Measurements from ENCODE around the gene FGF7.
A peak's percentile ranks its signal among the peaks of the same experiment; 100 is the strongest.

The FGF7 gene

GRCh38 chr15:49415638-49416037 is 7.4 kb upstream of the FGF7 start:
- Histone ChIP-seq H3K27me3 (ENCODE audit: control insufficient read depth in 1 of 2, insufficient read depth in 2 of 2, low read length in 2 of 2) (no peaks in the 10 kb centered on the region), H3K4me3 (ENCODE audit: low read depth in 1 of 2, low read length in 2 of 2) (no peak overlapping the region), H3K4me1 (ENCODE audit: insufficient read depth, low read length) (peaks cover 8% of the 10 kb centered on the region), H3K27ac (ENCODE audit: low read depth, low read length) (no peak overlapping the region), H3K9ac (ENCODE audit: low read length) (no peak overlapping the region), H3K9me3 (ENCODE audit: low read length) (no peaks in the 10 kb centered on the region), H3K36me3 (ENCODE audit: insufficient read depth, low read length) (no peaks in the 10 kb centered on the region)

- Histone ChIP-seq H3K36me3 (ENCODE audit: insufficient read depth, low read length) (no peaks in the 10 kb centered on the region), H3K27ac (ENCODE audit: low read depth, low read length) (no peak overlapping the region), H3K9ac (ENCODE audit: low read length) (no peak overlapping the region), H3K4me3 (ENCODE audit: low read depth in 1 of 2, low read length in 2 of 2) (no peak overlapping the region), H3K27me3 (ENCODE audit: control insufficient read depth in 1 of 2, insufficient read depth in 2 of 2, low read length in 2 of 2) (no peaks in the 10 kb centered on the region), H3K9me3 (ENCODE audit: low read length) (no peaks in the 10 kb centered on the region), H3K4me1 (ENCODE audit: insufficient read depth, low read length) (peaks cover 13% of the 10 kb centered on the region)
Observed at GRCh38 chr15:49418811-49419210, 4.2 kb upstream of the FGF7 start.

GRCh38 chr15:49421991-49422390 is 1.1 kb upstream of the FGF7 start:
- H3K9ac ChIP-seq (ENCODE audit: low read length) = no peak overlapping the region
- H3K9me3 ChIP-seq (ENCODE audit: low read length) = no peaks in the 10 kb centered on the region
- peak overlapping the region; percentile 77 for H3K27ac ChIP-seq (ENCODE audit: low read depth, low read length)
- H3K4me3 ChIP-seq (ENCODE audit: low read depth in 1 of 2, low read length in 2 of 2) = peak overlapping the region; percentile 67 to 71
- no peaks in the 10 kb centered on the region for H3K27me3 ChIP-seq (ENCODE audit: control insufficient read depth in 1 of 2, insufficient read depth in 2 of 2, low read length in 2 of 2)
- peaks cover 5% of the 10 kb centered on the region for H3K4me1 ChIP-seq (ENCODE audit: insufficient read depth, low read length)
- H3K36me3 ChIP-seq (ENCODE audit: insufficient read depth, low read length) = no peaks in the 10 kb centered on the region

GRCh38 chr15:49423901-49424550 is 984 bp downstream of the FGF7 start:
- Histone ChIP-seq H3K4me1 (ENCODE audit: insufficient read depth, low read length) (peaks cover 10% of the 10 kb centered on the region), H3K36me3 (ENCODE audit: insufficient read depth, low read length) (no peaks in the 10 kb centered on the region), H3K27me3 (ENCODE audit: control insufficient read depth in 1 of 2, insufficient read depth in 2 of 2, low read length in 2 of 2) (no peaks in the 10 kb centered on the region), H3K9ac (ENCODE audit: low read length) (peak overlapping the region; percentile 68), H3K27ac (ENCODE audit: low read depth, low read length) (peak overlapping the region; percentile 77), H3K9me3 (ENCODE audit: low read length) (no peaks in the 10 kb centered on the region), H3K4me3 (ENCODE audit: low read depth in 1 of 2, low read length in 2 of 2) (peak overlapping the region; percentile 67 to 71)

GRCh38 chr15:49424954-49425353 is 1.9 kb downstream of the FGF7 start:
- no peak overlapping the region for H3K27ac ChIP-seq (ENCODE audit: low read depth, low read length)
- H3K9me3 ChIP-seq (ENCODE audit: low read length) = no peaks in the 10 kb centered on the region
- no peaks in the 10 kb centered on the region for H3K36me3 ChIP-seq (ENCODE audit: insufficient read depth, low read length)
- H3K4me1 ChIP-seq (ENCODE audit: insufficient read depth, low read length) = peaks cover 13% of the 10 kb centered on the region
- no peaks in the 10 kb centered on the region for H3K27me3 ChIP-seq (ENCODE audit: control insufficient read depth in 1 of 2, insufficient read depth in 2 of 2, low read length in 2 of 2)
- no peak overlapping the region for H3K9ac ChIP-seq (ENCODE audit: low read length)
- H3K4me3 ChIP-seq (ENCODE audit: low read depth in 1 of 2, low read length in 2 of 2) = peak overlapping the region; percentile 67 to 71

- Histone ChIP-seq H3K36me3 (ENCODE audit: insufficient read depth, low read length) (no peaks in the 10 kb centered on the region), H3K4me3 (ENCODE audit: low read depth in 1 of 2, low read length in 2 of 2) (peak overlapping the region; percentile 30 to 36), H3K9ac (ENCODE audit: low read length) (no peak overlapping the region), H3K27ac (ENCODE audit: low read depth, low read length) (peak overlapping the region; percentile 41), H3K9me3 (ENCODE audit: low read length) (no peaks in the 10 kb centered on the region), H3K27me3 (ENCODE audit: control insufficient read depth in 1 of 2, insufficient read depth in 2 of 2, low read length in 2 of 2) (no peaks in the 10 kb centered on the region), H3K4me1 (ENCODE audit: insufficient read depth, low read length) (peaks cover 12% of the 10 kb centered on the region)
Observed at GRCh38 chr15:49427372-49427771, 4.3 kb downstream of the FGF7 start.

- no peaks in the 10 kb centered on the region for H3K36me3 ChIP-seq (ENCODE audit: insufficient read depth, low read length)
- peak overlapping the region; percentile 7 to 30 for H3K4me3 ChIP-seq (ENCODE audit: low read depth in 1 of 2, low read length in 2 of 2)
- peaks cover 14% of the 10 kb centered on the region for H3K4me1 ChIP-seq (ENCODE audit: insufficient read depth, low read length)
- no peak overlapping the region for H3K9ac ChIP-seq (ENCODE audit: low read length)
- peak overlapping the region; percentile 27 for H3K27ac ChIP-seq (ENCODE audit: low read depth, low read length)
- no peaks in the 10 kb centered on the region for H3K9me3 ChIP-seq (ENCODE audit: low read length)
- H3K27me3 ChIP-seq (ENCODE audit: control insufficient read depth in 1 of 2, insufficient read depth in 2 of 2, low read length in 2 of 2) = no peaks in the 10 kb centered on the region
Observed at GRCh38 chr15:49428409-49429095, 5.5 kb downstream of the FGF7 start.

- Histone ChIP-seq H3K27ac (ENCODE audit: low read depth, low read length) (peak overlapping the region; percentile 32), H3K36me3 (ENCODE audit: insufficient read depth, low read length) (no peaks in the 10 kb centered on the region), H3K27me3 (ENCODE audit: control insufficient read depth in 1 of 2, insufficient read depth in 2 of 2, low read length in 2 of 2) (no peaks in the 10 kb centered on the region), H3K9ac (ENCODE audit: low read length) (no peak overlapping the region), H3K4me1 (ENCODE audit: insufficient read depth, low read length) (peaks cover 22% of the 10 kb centered on the region), H3K4me3 (ENCODE audit: low read depth in 1 of 2, low read length in 2 of 2) (peak overlapping the region in 1 of 2 donors; percentile 13), H3K9me3 (ENCODE audit: low read length) (no peaks in the 10 kb centered on the region)
Observed at GRCh38 chr15:49430046-49430445, 7.0 kb downstream of the FGF7 start.

GRCh38 chr15:49435174-49435573 is 12.1 kb downstream of the FGF7 start:
- H3K4me1 ChIP-seq (ENCODE audit: insufficient read depth, low read length) = peaks cover 53% of the 10 kb centered on the region
- no peak overlapping the region for H3K9ac ChIP-seq (ENCODE audit: low read length)
- no peaks in the 10 kb centered on the region for H3K27me3 ChIP-seq (ENCODE audit: control insufficient read depth in 1 of 2, insufficient read depth in 2 of 2, low read length in 2 of 2)
- no peaks in the 10 kb centered on the region for H3K36me3 ChIP-seq (ENCODE audit: insufficient read depth, low read length)
- H3K27ac ChIP-seq (ENCODE audit: low read depth, low read length) = peak overlapping the region; percentile 42
- peak overlapping the region; percentile 20 to 22 for H3K4me3 ChIP-seq (ENCODE audit: low read depth in 1 of 2, low read length in 2 of 2)
- H3K9me3 ChIP-seq (ENCODE audit: low read length) = no peaks in the 10 kb centered on the region

GRCh38 chr15:49436751-49437150 is 13.7 kb downstream of the FGF7 start:
- Histone ChIP-seq H3K27ac (ENCODE audit: low read depth, low read length) (peak overlapping the region; percentile 5), H3K9ac (ENCODE audit: low read length) (no peak overlapping the region)

GRCh38 chr15:49438962-49439631 is 16.1 kb downstream of the FGF7 start:
- H3K27ac ChIP-seq (ENCODE audit: low read depth, low read length) = peak overlapping the region; percentile 89
- no peak overlapping the region for H3K9ac ChIP-seq (ENCODE audit: low read length)

More at GRCh38 chr15:49436751-49437150, 13.7 kb downstream of the FGF7 start:
- no peaks in the 10 kb centered on the region for H3K36me3 ChIP-seq (ENCODE audit: insufficient read depth, low read length)
- H3K4me1 ChIP-seq (ENCODE audit: insufficient read depth, low read length) = peaks cover 50% of the 10 kb centered on the region
- no peaks in the 10 kb centered on the region for H3K27me3 ChIP-seq (ENCODE audit: control insufficient read depth in 1 of 2, insufficient read depth in 2 of 2, low read length in 2 of 2)
- H3K4me3 ChIP-seq (ENCODE audit: low read depth in 1 of 2, low read length in 2 of 2) = no peak overlapping the region
- no peaks in the 10 kb centered on the region for H3K9me3 ChIP-seq (ENCODE audit: low read length)

More at GRCh38 chr15:49438962-49439631, 16.1 kb downstream of the FGF7 start:
- Histone ChIP-seq H3K9me3 (ENCODE audit: low read length) (no peaks in the 10 kb centered on the region), H3K27me3 (ENCODE audit: control insufficient read depth in 1 of 2, insufficient read depth in 2 of 2, low read length in 2 of 2) (no peaks in the 10 kb centered on the region), H3K4me3 (ENCODE audit: low read depth in 1 of 2, low read length in 2 of 2) (peak overlapping the region in 1 of 2 donors; percentile 14), H3K4me1 (ENCODE audit: insufficient read depth, low read length) (peaks cover 58% of the 10 kb centered on the region), H3K36me3 (ENCODE audit: insufficient read depth, low read length) (no peaks in the 10 kb centered on the region)
